GM12878 (cell line): ENCODE data around the gene LY6G5C. TPM values are rescaled to one million over a fixed set of nuclear protein-coding genes. Genes with fewer than 3 reads are reported as not detected.

Source experiments
- BACH1 ChIP-seq: fragments of 450-650 bp; IDR thresholded peaks from 2 replicates; pipeline ENCODE4 v1.6.1; 2017; ENCODE audit warnings: mild to moderate bottlenecking, borderline replicate concordance
- BCL11A ChIP-seq: IDR thresholded peaks from 2 replicates; pipeline ENCODE4 v1.6.1; 2011; ENCODE audit warnings: low read depth, low read length
- CBFB ChIP-seq: IDR thresholded peaks from 2 replicates; pipeline ENCODE4 v1.6.1; 2016; ENCODE audit warnings: antibody characterized with exemption, low read depth
- DPF2 ChIP-seq: fragments of 450-650 bp; IDR thresholded peaks from 2 replicates; pipeline ENCODE4 v1.6.1; 2017; ENCODE audit warnings: mild to moderate bottlenecking
- EGR1 ChIP-seq, 2 experiments: IDR thresholded peaks; 1 replicate in 1 of 2; 2 replicates in 1 of 2; pipeline ENCODE4 v1.6.1; 2011 to 2012; ENCODE audit warnings: low read depth in 2 of 2, low read length in 2 of 2, borderline replicate concordance in 1 of 2, mild to moderate bottlenecking in 1 of 2, moderate library complexity in 1 of 2
- HSF1 ChIP-seq: fragments of 150-350 bp; IDR thresholded peaks from 2 replicates; pipeline ENCODE4 v1.6.1; 2014; ENCODE audit warnings: mild to moderate bottlenecking, low read depth, low read length
- MTA2 ChIP-seq: fragments of 450-650 bp; IDR thresholded peaks from 2 replicates; pipeline ENCODE4 v1.6.1; 2016; ENCODE audit warnings: low read depth, mild to moderate bottlenecking, moderate library complexity
- PKNOX1 ChIP-seq: fragments of 450-650 bp; IDR thresholded peaks from 2 replicates; pipeline ENCODE4 v1.6.1; 2016; ENCODE audit warnings: mild to moderate bottlenecking
- POU2F2 ChIP-seq: IDR thresholded peaks from 3 replicates; pipeline ENCODE4 v1.6.1; 2011; ENCODE audit warnings: low read depth, mild to moderate bottlenecking, low read length, borderline replicate concordance
- SIX5 ChIP-seq: IDR thresholded peaks from 2 replicates; pipeline ENCODE4 v1.6.1; 2011; ENCODE audit warnings: mild to moderate bottlenecking, low read depth, low read length, moderate library complexity; ENCODE audit not compliant: severe bottlenecking
- SMAD5 ChIP-seq: IDR thresholded peaks from 2 replicates; pipeline ENCODE4 v1.6.1; 2016; ENCODE audit warnings: antibody characterized with exemption, low read depth
- SREBF2 ChIP-seq: IDR thresholded peaks from 2 replicates; pipeline ENCODE4 v1.6.1; 2012; ENCODE audit warnings: mild to moderate bottlenecking, low read length
- ZBED1 ChIP-seq: IDR thresholded peaks from 2 replicates; pipeline ENCODE4 v1.6.1; 2016; ENCODE audit warnings: borderline replicate concordance
- ZSCAN29 ChIP-seq: fragments of 450-650 bp; IDR thresholded peaks from 2 replicates; pipeline ENCODE4 v1.6.1; 2017; ENCODE audit warnings: mild to moderate bottlenecking, moderate library complexity
- polyA plus RNA-seq, 11 experiments: library from polyadenylated mRNA; depleted of rRNA in 4 of 11; unstranded in 6 of 11; stranded (reverse) in 5 of 11; fragments of >200 nt; fragmentation: Nextera tagmentation in 4 of 11; fragmentation: Illumina TruSeq in 1 of 11; extraction: Ambion mirVana in 4 of 11; extraction: Trizol in 1 of 11; gene quantifications; 1 replicate in 1 of 11; 2 replicates in 10 of 11; pipeline versions ENCODE4 v1.2.1 to v1.2.3, GENCODE V29; 2011 to 2016; ENCODE audit warnings: inconsistent platforms in 2 of 11, missing spikeins in 2 of 11, low read depth in 1 of 11
- total RNA-seq, 4 experiments: library from RNA; depleted of rRNA in 3 of 4; stranded (reverse); fragments of >200 nt in 3 of 4; fragmentation: Illumina TruSeq in 1 of 4; extraction: Trizol in 1 of 4; gene quantifications; 2 replicates each; pipeline versions ENCODE4 v1.2.1 to v1.2.3, GENCODE V29; 2013 to 2021
- TF ChIP-seq, protein P1 (sequence below): IDR thresholded peaks from 2 replicates; pipeline ENCODE4 v1.6.1; 2012; ENCODE audit warnings: low read depth, low read length, improper control_type of control experiment
- TF ChIP-seq, protein P2 (sequence below): fragments of 450-650 bp; IDR thresholded peaks from 2 replicates; pipeline ENCODE4 v1.6.1; 2018; ENCODE audit warnings: borderline replicate concordance, mild to moderate bottlenecking; ENCODE audit not compliant: partially characterized antibody
- TF ChIP-seq, protein P3 (sequence below): IDR thresholded peaks from 2 replicates; pipeline ENCODE4 v1.6.1; 2012; ENCODE audit warnings: low read depth, low read length, improper control_type of control experiment
- TF ChIP-seq, protein P4 (sequence below): fragments of 450-650 bp; IDR thresholded peaks from 2 replicates; pipeline ENCODE4 v1.6.1; 2016; ENCODE audit warnings: mild to moderate bottlenecking
- TF ChIP-seq, protein P5 (sequence below): fragments of 450-650 bp; IDR thresholded peaks from 2 replicates; pipeline ENCODE4 v1.6.1; 2017; ENCODE audit warnings: low read depth, mild to moderate bottlenecking, moderate library complexity

Gene LY6G5C
- total and polyA plus RNA-seq, 10 of the 15 experiments (the other 5 are each of a cell fraction or from before 2014, with no cell fraction given) = 0.76 to 6.1 (median 1.7) TPM

DNA sequence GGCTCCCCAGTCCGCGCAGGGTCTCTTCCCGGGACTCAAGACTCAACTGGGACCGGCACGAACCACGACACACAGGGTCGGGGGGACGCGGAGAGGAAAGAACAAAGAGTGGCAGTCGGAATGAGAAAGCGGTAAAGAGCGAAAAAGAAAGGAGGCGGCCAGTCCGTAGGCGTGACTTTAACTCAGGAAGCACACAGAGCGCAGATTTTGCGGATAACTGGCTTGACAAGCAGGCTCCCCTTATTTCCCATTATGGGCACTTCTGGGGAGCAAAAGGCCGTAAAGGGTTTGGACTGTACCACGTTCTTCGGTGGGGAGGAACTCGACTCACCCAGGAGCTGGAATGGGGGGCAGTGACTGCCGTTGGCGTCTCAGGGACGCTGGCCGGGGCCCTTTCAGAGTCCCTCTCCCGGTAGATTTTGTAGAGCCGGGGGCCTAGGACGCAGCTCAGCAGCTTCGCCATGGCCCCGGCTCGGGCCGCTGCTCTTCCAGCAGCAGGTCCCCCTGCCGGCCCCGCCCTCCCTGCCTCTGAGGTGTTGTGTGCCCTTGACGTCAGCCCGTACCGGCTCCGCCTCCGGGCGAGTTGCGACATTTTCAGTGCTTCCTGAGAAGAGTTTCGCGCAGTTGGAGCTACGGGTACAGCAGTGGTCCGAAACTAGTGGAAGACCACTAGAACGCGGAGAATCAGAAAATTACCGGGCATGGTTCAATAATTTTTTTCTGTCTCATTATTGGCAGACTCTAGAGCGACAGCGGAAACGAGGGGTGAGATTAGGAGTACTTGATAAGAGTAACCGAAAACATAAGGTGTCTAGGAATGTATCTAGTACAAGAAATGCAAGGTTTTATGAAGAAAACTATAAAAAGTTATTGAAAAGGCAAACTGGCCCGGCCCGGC is 22.2 kb upstream of the LY6G5C start, which contains the start of gene ABHD16A (continued):
- peak; percentile 55 for TF ChIP-seq PKNOX1
- TF ChIP-seq ZSCAN29 = no peak
- TF ChIP-seq BACH1 = 0 out of 2 replicates have a peak, but pooled peaks have one; percentile 8
- peak; percentile 73; the same call in 1 of the 2 replicates for TF ChIP-seq SREBF2
- TF ChIP-seq CBFB = peak; percentile 75
- no peak for TF ChIP-seq SMAD5
- 0 out of 2 replicates have a peak, but pooled peaks have one; percentile 25 for TF ChIP-seq MTA2
- no peak for TF ChIP-seq ZBED1
- peak; percentile 25 for TF ChIP-seq SIX5
- TF ChIP-seq, protein P1, sequence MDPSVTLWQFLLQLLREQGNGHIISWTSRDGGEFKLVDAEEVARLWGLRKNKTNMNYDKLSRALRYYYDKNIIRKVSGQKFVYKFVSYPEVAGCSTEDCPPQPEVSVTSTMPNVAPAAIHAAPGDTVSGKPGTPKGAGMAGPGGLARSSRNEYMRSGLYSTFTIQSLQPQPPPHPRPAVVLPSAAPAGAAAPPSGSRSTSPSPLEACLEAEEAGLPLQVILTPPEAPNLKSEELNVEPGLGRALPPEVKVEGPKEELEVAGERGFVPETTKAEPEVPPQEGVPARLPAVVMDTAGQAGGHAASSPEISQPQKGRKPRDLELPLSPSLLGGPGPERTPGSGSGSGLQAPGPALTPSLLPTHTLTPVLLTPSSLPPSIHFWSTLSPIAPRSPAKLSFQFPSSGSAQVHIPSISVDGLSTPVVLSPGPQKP = peak; percentile 33; the same call in 1 of the 2 replicates
- peak; percentile 9; the same call in 1 of the 3 replicates for TF ChIP-seq POU2F2
- TF ChIP-seq HSF1 = no peak
- TF ChIP-seq, protein P2, sequence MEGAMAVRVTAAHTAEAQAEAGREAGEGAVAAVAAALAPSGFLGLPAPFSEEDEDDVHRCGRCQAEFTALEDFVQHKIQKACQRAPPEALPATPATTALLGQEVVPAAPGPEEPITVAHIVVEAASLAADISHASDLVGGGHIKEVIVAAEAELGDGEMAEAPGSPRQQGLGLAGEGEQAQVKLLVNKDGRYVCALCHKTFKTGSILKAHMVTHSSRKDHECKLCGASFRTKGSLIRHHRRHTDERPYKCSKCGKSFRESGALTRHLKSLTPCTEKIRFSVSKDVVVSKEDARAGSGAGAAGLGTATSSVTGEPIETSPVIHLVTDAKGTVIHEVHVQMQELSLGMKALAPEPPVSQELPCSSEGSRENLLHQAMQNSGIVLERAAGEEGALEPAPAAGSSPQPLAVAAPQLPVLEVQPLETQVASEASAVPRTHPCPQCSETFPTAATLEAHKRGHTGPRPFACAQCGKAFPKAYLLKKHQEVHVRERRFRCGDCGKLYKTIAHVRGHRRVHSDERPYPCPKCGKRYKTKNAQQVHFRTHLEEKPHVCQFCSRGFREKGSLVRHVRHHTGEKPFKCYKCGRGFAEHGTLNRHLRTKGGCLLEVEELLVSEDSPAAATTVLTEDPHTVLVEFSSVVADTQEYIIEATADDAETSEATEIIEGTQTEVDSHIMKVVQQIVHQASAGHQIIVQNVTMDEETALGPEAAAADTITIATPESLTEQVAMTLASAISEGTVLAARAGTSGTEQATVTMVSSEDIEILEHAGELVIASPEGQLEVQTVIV = peak; percentile 97
- TF ChIP-seq DPF2 = peak; percentile 41; the same call in 1 of the 2 replicates
- TF ChIP-seq, protein P3, sequence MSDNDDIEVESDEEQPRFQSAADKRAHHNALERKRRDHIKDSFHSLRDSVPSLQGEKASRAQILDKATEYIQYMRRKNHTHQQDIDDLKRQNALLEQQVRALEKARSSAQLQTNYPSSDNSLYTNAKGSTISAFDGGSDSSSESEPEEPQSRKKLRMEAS = no peak; the same call in none of the 2 replicates
- TF ChIP-seq, protein P4, sequence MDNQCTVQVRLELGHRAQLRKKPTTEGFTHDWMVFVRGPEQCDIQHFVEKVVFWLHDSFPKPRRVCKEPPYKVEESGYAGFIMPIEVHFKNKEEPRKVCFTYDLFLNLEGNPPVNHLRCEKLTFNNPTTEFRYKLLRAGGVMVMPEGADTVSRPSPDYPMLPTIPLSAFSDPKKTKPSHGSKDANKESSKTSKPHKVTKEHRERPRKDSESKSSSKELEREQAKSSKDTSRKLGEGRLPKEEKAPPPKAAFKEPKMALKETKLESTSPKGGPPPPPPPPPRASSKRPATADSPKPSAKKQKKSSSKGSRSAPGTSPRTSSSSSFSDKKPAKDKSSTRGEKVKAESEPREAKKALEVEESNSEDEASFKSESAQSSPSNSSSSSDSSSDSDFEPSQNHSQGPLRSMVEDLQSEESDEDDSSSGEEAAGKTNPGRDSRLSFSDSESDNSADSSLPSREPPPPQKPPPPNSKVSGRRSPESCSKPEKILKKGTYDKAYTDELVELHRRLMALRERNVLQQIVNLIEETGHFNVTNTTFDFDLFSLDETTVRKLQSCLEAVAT = peak; percentile 96
- 0 out of 2 replicates have a peak, but pooled peaks have one; percentile 7 for TF ChIP-seq BCL11A
- TF ChIP-seq, protein P5, sequence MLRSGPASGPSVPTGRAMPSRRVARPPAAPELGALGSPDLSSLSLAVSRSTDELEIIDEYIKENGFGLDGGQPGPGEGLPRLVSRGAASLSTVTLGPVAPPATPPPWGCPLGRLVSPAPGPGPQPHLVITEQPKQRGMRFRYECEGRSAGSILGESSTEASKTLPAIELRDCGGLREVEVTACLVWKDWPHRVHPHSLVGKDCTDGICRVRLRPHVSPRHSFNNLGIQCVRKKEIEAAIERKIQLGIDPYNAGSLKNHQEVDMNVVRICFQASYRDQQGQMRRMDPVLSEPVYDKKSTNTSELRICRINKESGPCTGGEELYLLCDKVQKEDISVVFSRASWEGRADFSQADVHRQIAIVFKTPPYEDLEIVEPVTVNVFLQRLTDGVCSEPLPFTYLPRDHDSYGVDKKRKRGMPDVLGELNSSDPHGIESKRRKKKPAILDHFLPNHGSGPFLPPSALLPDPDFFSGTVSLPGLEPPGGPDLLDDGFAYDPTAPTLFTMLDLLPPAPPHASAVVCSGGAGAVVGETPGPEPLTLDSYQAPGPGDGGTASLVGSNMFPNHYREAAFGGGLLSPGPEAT = peak; percentile 78; the same call in 1 of the 2 replicates
- 0 out of 3 replicates have a peak, but pooled peaks of 1 of the 2 experiments have one; percentile 4 for TF ChIP-seq EGR1 (IDR thresholded peaks at IDR 0.05; ENCODE audit: borderline replicate concordance in 1 of 2, low read depth in 2 of 2, low read length in 2 of 2)
